Measurements from ENCODE around the gene OSGEP. TPM values are rescaled to one million over a fixed set of nuclear protein-coding genes. Genes with fewer than 3 reads are reported as not detected.

OSGEP gene
- total RNA-seq, 4 donors from 2014 or later, result 56.7 to 88.8 (median 75.0) TPM

DNA sequence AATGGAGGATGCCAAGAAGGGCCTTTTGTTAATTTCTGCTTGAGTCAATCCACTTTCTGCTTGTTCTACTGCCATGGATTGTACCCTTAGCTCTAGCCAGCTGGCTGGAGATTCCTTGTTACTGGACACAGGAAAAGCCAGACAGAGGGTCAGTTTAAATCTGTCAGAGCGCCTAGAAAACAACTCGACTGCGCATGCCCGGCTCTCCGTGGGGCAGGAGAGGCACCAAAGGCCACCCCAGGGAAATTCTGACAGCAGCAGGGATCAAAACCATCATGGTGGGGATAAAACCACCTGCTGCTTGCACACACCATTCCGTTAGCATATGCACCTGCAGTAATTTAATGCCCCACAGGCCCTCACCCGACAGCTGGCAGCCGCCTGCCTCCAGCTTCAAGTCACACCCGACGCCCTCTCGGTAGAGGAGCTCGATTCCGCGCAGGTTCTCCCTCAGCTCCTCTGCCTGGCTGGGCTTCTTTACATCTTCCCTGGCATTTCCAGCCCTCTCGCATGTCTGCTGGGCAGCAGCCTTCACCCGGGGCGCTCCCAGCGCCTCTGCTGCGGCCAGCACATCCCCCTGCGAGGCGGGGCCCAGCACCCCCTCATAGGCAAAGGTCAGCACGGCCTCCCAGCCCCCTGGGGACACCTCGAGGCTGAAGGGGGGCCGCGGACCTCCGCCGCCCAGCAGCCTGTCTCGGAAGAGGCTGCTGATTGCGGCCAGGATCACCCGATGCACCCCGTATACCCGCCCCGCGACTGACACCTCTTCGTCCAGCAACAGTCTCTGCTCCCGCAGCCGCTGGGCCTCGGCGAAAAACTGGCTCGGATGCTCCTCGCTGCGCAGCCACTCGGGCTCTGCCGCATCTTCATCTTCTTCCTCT lies 19.7 kb downstream of the OSGEP start:
- intact Hi-C loops (cut with DNase I), result no loop called here
- Histone ChIP-seq H3K36me3 (no peaks in the 10 kb centered on the region), H3K27me3 (no peaks in the 10 kb centered on the region), H3K9me3 (no peaks in the 10 kb centered on the region), H3K4me1 (peaks cover 10 to 14% of the 10 kb centered on the region in 2 donors), H3K4me3 (replicated peaks in 1 of 3) (peak overlapping the region in 1 of 3 donors; percentile 10), H3K27ac (peak overlapping the region in 1 of 3 donors; percentile 56)
- peak; percentile 32 to 53 for DNase-seq
- no peak for TF ChIP-seq POLR2A (IDR thresholded peaks at IDR 0.05)
- TF ChIP-seq, protein P1, sequence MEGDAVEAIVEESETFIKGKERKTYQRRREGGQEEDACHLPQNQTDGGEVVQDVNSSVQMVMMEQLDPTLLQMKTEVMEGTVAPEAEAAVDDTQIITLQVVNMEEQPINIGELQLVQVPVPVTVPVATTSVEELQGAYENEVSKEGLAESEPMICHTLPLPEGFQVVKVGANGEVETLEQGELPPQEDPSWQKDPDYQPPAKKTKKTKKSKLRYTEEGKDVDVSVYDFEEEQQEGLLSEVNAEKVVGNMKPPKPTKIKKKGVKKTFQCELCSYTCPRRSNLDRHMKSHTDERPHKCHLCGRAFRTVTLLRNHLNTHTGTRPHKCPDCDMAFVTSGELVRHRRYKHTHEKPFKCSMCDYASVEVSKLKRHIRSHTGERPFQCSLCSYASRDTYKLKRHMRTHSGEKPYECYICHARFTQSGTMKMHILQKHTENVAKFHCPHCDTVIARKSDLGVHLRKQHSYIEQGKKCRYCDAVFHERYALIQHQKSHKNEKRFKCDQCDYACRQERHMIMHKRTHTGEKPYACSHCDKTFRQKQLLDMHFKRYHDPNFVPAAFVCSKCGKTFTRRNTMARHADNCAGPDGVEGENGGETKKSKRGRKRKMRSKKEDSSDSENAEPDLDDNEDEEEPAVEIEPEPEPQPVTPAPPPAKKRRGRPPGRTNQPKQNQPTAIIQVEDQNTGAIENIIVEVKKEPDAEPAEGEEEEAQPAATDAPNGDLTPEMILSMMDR (IDR thresholded peaks at IDR 0.05), result no peak
- 26 to 34% methylated on average over 20 to 44 of the region's 44 CpGs for WGBS, 2 donors

- H3K4me3 ChIP-seq (replicated peaks in 1 of 3), result no peak overlapping the region
- DNase-seq, result peak; percentile 63 to 64
- H3K9me3 ChIP-seq, result no peaks in the 10 kb centered on the region
- TF ChIP-seq, protein P1 (IDR thresholded peaks at IDR 0.05), result no peak
- TF ChIP-seq POLR2A (IDR thresholded peaks at IDR 0.05), result no peak
- peaks cover 8% of the 10 kb centered on the region in 2 donors for H3K4me1 ChIP-seq
- no peaks in the 10 kb centered on the region for H3K36me3 ChIP-seq
- H3K27me3 ChIP-seq, result no peaks in the 10 kb centered on the region
- no peak overlapping the region for H3K27ac ChIP-seq
- intact Hi-C loops (cut with DNase I), result no loop called here
- WGBS, 2 donors, result 74 to 84% methylated on average over 17 to 25 of the region's 30 CpGs
These were observed 24.6 kb downstream of the OSGEP start for GRCh38 chr14:20429801-20430669.

DNA sequence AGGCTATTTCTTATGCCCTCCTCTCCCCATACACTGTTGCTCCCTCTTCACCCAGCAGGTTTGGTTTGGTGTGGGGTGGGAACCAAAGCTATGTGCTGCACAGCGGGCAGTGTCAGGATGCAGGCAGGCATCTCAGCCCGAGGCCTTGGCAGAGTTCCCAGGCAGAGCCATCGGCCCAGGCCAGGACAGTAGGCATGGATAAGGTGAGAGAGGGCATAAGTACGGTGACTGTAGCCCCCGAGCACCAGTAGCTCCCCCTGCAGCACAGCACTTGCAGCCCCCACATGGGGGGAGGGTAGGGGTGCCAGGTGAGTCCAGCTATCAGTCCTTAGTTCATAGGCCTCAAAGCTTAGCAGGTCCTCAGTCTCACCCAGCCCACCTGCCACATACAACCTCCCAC lies 25.8 kb downstream of the OSGEP start:
- DNase-seq, result no peak
- H3K4me1 ChIP-seq, result peaks cover 5 to 6% of the 10 kb centered on the region in 2 donors
- intact Hi-C loops (cut with DNase I), result no loop called here
- no peaks in the 10 kb centered on the region for H3K9me3 ChIP-seq
- no peak for TF ChIP-seq POLR2A (IDR thresholded peaks at IDR 0.05)
- TF ChIP-seq, protein P1 (IDR thresholded peaks at IDR 0.05), result no peak
- no peak overlapping the region for H3K4me3 ChIP-seq (replicated peaks in 1 of 3)
- H3K27ac ChIP-seq, result no peak overlapping the region
- H3K36me3 ChIP-seq, result no peaks in the 10 kb centered on the region
- WGBS, 2 donors, result 27 to 35% methylated on average over 5 of the region's 5 CpGs
- H3K27me3 ChIP-seq, result no peaks in the 10 kb centered on the region

DNA sequence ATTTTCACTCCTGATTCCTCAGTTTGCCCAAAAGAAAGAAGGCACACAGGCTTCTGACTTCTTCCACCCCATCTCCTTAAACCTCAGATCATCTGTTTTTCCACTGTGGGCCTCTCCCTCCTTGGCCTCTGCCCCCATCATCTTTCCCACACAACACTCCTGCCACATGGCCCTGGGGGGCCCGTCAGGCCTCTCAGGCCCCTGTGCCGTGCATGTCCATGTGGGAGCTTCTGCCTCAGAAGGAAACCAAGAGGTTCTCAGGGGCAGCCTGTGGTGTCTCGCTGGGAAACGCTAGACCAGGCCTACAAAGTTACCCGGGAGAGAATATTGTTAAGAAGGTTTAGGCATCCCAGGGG lies 26.6 kb downstream of the OSGEP start:
- no peaks in the 10 kb centered on the region for H3K27me3 ChIP-seq
- H3K9me3 ChIP-seq, result no peaks in the 10 kb centered on the region
- TF ChIP-seq, protein P1 (IDR thresholded peaks at IDR 0.05), result no peak
- no peak for TF ChIP-seq POLR2A (IDR thresholded peaks at IDR 0.05)
- peaks cover 5 to 6% of the 10 kb centered on the region in 2 donors for H3K4me1 ChIP-seq
- no peak overlapping the region for H3K4me3 ChIP-seq (replicated peaks in 1 of 3)
- H3K36me3 ChIP-seq, result no peaks in the 10 kb centered on the region
- 81% methylated on average over 5 of the region's 5 CpGs for WGBS, 2 donors
- intact Hi-C loops (cut with DNase I), result no loop called here
- H3K27ac ChIP-seq, result peak overlapping the region in 1 of 3 donors; percentile 23
- DNase-seq, result no peak

All from thyroid gland (tissue), 4 donors.